ENCODE results near the gene GBP4. TPM values are rescaled to one million over a fixed set of nuclear protein-coding genes. Genes with fewer than 3 reads are reported as not detected.

Gene GBP4
- total RNA-seq, 1 donor from 2014 or later: not detected

DNA sequence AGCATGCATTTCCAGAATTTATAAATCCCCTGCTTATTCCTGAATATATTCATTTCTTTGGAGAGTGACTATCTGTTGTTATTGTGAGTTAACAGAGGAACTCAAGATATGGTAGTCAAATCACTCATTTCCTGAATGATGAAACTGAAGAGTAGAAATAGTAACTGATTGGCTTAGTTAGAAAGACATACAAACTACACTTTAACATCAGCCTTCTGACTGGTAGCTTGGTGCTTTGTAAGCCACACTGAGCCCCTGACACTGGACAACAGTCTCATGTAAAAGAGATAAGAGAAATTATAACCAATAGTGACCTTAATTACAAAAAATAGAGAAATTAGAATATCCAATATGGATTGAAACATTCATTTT is 27.7 kb downstream of the GBP4 start:
- no peaks in the 10 kb centered on the region for H3K9me3 Mint-ChIP-seq (ENCODE audit: unreplicated experiment)
- no peak for DNase-seq (ENCODE audit: extremely low spot score, unreplicated experiment)
- TF ChIP-seq, protein P1, sequence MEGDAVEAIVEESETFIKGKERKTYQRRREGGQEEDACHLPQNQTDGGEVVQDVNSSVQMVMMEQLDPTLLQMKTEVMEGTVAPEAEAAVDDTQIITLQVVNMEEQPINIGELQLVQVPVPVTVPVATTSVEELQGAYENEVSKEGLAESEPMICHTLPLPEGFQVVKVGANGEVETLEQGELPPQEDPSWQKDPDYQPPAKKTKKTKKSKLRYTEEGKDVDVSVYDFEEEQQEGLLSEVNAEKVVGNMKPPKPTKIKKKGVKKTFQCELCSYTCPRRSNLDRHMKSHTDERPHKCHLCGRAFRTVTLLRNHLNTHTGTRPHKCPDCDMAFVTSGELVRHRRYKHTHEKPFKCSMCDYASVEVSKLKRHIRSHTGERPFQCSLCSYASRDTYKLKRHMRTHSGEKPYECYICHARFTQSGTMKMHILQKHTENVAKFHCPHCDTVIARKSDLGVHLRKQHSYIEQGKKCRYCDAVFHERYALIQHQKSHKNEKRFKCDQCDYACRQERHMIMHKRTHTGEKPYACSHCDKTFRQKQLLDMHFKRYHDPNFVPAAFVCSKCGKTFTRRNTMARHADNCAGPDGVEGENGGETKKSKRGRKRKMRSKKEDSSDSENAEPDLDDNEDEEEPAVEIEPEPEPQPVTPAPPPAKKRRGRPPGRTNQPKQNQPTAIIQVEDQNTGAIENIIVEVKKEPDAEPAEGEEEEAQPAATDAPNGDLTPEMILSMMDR (IDR thresholded peaks at IDR 0.05): no peak
- H3K27me3 Mint-ChIP-seq (ENCODE audit: unreplicated experiment): peaks cover 5% of the 10 kb centered on the region
- no peak overlapping the region for H3K4me3 Mint-ChIP-seq (ENCODE audit: unreplicated experiment)
- H3K36me3 Mint-ChIP-seq (ENCODE audit: unreplicated experiment): no peaks in the 10 kb centered on the region
- no peak overlapping the region for H3K27ac Mint-ChIP-seq (ENCODE audit: unreplicated experiment)
- no peaks in the 10 kb centered on the region for H3K4me1 Mint-ChIP-seq (ENCODE audit: unreplicated experiment)

DNA sequence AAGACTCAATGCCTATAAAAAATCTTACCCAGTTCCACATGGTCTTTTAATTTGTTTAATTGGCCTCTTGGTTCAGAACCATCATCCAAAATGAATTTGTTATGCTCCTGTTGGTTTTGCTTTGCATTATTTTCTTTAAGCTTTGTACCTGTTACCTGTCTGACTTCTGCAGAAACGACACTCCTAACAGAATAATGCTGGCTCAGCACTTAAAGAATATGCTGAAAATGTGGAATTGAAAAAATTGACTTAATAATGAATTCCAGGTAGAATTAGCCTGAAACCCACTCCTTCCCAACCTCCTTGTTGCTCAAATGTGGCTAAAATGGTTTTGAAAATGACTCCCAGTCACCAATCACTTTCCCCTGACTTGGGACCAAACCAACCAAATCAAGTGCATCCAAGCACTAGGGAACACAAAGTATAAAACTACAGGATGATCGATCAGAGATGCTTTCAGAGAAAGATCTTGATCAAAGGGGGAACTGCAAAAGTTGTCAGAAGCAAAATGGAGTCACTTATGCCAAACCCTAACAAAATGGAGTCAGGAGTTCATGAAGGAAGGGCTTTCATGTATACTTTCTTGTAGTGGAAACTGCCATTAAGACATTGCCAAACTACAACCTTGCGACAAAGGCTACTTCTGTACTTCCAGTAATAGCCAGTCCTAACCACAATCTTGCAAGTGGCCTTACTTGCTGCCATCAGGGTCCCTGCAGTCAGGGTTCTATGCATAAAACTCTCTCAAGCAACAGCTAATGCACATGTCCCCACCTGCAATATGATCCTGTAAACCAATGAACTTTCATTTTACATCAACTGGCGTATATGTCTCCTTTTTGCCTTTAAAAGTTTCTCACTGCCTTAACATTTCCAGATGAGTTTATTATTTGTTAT is 28.3 kb downstream of the GBP4 start:
- H3K36me3 Mint-ChIP-seq (ENCODE audit: unreplicated experiment): no peaks in the 10 kb centered on the region
- no peak overlapping the region for H3K27ac Mint-ChIP-seq (ENCODE audit: unreplicated experiment)
- peaks cover 5% of the 10 kb centered on the region for H3K27me3 Mint-ChIP-seq (ENCODE audit: unreplicated experiment)
- no peaks in the 10 kb centered on the region for H3K9me3 Mint-ChIP-seq (ENCODE audit: unreplicated experiment)
- TF ChIP-seq, protein P1 (IDR thresholded peaks at IDR 0.05): no peak
- no peak for DNase-seq (ENCODE audit: extremely low spot score, unreplicated experiment)
- no peaks in the 10 kb centered on the region for H3K4me1 Mint-ChIP-seq (ENCODE audit: unreplicated experiment)
- H3K4me3 Mint-ChIP-seq (ENCODE audit: unreplicated experiment): no peak overlapping the region

DNA sequence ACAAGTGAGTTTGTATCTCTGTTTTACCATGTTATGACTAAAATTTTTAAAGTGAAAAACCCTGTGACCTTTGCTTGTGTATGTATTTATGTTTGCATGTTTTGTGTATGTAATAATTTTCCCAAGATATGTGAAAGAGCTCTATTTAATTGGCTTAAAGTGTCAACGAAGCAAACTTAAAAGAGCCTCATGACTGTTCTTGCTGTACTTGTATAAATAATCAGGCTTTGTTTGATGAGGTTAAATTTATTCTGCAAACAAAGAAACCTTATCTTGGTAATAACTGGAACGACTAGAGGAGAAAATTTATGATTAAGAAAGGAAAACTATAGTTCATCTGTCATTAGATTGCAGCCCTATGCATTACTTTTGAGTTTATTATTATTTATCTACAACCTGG is 29.6 kb downstream of the GBP4 start:
- Mint-ChIP-seq H3K9me3 (ENCODE audit: unreplicated experiment) (no peaks in the 10 kb centered on the region), H3K27ac (ENCODE audit: unreplicated experiment) (no peak overlapping the region), H3K27me3 (ENCODE audit: unreplicated experiment) (peaks cover 5% of the 10 kb centered on the region), H3K4me3 (ENCODE audit: unreplicated experiment) (no peak overlapping the region), H3K36me3 (ENCODE audit: unreplicated experiment) (no peaks in the 10 kb centered on the region), H3K4me1 (ENCODE audit: unreplicated experiment) (no peaks in the 10 kb centered on the region)
- TF ChIP-seq, protein P1 (IDR thresholded peaks at IDR 0.05): no peak
- no peak for DNase-seq (ENCODE audit: extremely low spot score, unreplicated experiment)

DNA sequence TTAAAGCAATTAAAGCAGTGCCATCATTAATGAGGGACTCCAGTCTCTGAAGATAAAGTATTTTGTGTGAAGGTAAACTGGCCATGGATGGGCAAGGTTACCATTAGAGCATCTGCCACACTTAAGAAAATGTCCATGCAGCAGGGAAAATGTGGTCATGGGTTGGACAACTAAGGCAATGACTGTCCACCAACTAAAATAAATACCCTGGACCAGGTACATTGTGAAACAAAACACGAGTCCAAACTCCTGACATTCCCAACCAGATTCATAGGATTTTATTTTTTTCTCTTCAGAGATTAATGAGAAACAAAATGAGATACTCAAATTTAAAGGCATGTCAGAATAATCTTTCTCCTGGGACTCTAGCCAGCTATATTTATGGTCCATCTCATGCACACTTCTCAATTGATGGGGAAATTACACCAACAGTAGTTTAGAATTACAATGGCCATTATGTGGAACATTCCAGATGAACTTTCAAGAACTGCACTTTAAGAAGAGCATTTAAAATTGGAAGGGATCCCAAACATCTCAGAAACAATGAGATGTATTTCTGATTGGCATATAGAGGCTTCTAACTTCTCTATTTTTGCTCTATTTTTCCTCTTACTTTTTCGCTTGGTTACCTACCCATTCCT is 31.0 kb downstream of the GBP4 start:
- no peak for DNase-seq (ENCODE audit: extremely low spot score, unreplicated experiment)
- H3K9me3 Mint-ChIP-seq (ENCODE audit: unreplicated experiment): no peaks in the 10 kb centered on the region
- TF ChIP-seq, protein P1 (IDR thresholded peaks at IDR 0.05): no peak
- no peak overlapping the region for H3K4me3 Mint-ChIP-seq (ENCODE audit: unreplicated experiment)
- H3K27ac Mint-ChIP-seq (ENCODE audit: unreplicated experiment): no peak overlapping the region
- H3K27me3 Mint-ChIP-seq (ENCODE audit: unreplicated experiment): no peaks in the 10 kb centered on the region
- no peaks in the 10 kb centered on the region for H3K4me1 Mint-ChIP-seq (ENCODE audit: unreplicated experiment)
- no peaks in the 10 kb centered on the region for H3K36me3 Mint-ChIP-seq (ENCODE audit: unreplicated experiment)

DNA sequence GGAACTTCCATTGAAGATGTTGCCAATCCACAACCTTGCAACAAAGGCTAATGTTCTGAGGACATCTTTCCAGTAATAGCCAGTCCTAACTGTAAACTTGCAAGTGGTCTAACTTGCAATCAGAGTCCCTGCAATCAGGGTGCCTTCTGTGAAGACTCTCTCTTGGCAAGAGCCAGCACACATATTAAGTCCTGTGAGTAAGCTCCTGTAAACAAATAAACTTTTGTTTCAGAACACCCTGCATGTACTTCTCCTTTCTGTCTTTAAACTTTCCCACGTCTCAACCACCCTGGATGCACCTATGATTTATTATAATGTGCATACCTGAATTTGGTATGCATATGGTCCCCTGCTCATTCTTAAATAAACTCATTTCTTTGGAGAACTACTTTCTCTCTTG is 32.0 kb downstream of the GBP4 start:
- H3K9me3 Mint-ChIP-seq (ENCODE audit: unreplicated experiment): no peaks in the 10 kb centered on the region
- H3K27ac Mint-ChIP-seq (ENCODE audit: unreplicated experiment): no peak overlapping the region
- H3K36me3 Mint-ChIP-seq (ENCODE audit: unreplicated experiment): no peaks in the 10 kb centered on the region
- DNase-seq (ENCODE audit: extremely low spot score, unreplicated experiment): no peak
- no peak overlapping the region for H3K4me3 Mint-ChIP-seq (ENCODE audit: unreplicated experiment)
- H3K27me3 Mint-ChIP-seq (ENCODE audit: unreplicated experiment): no peaks in the 10 kb centered on the region
- TF ChIP-seq, protein P1 (IDR thresholded peaks at IDR 0.05): no peak
- no peaks in the 10 kb centered on the region for H3K4me1 Mint-ChIP-seq (ENCODE audit: unreplicated experiment)
